ENCODE results near the gene SHROOM3. TPM values are rescaled to one million over a fixed set of nuclear protein-coding genes. Genes with fewer than 3 reads are reported as not detected.

SHROOM3 gene
- total RNA-seq, 1 donor from 2014 or later: 320 TPM

- DNase-seq (ENCODE audit: low spot score): no peak
Observed at GRCh38 chr4:76749355-76749754, 314.3 kb downstream of the SHROOM3 start.

- no peak for DNase-seq (ENCODE audit: low spot score)
Observed at GRCh38 chr4:76750716-76751115, 315.7 kb downstream of the SHROOM3 start.

GRCh38 chr4:76751612-76752343 lies 316.7 kb downstream of the SHROOM3 start:
- DNase-seq (ENCODE audit: low spot score): no peak

- no peak for DNase-seq (ENCODE audit: low spot score)
Observed at GRCh38 chr4:76752861-76753501, 318.0 kb downstream of the SHROOM3 start.

- DNase-seq (ENCODE audit: low spot score): no peak
Observed at GRCh38 chr4:76753814-76754213, 318.8 kb downstream of the SHROOM3 start.

- no peak for DNase-seq (ENCODE audit: low spot score)
Observed at GRCh38 chr4:76754439-76754838, 319.4 kb downstream of the SHROOM3 start.

- DNase-seq (ENCODE audit: low spot score): no peak
Observed at GRCh38 chr4:76755756-76756155, 320.7 kb downstream of the SHROOM3 start.

GRCh38 chr4:76756416-76756815 lies 321.4 kb downstream of the SHROOM3 start:
- DNase-seq (ENCODE audit: low spot score): no peak

GRCh38 chr4:76757418-76757939 lies 322.4 kb downstream of the SHROOM3 start:
- DNase-seq (ENCODE audit: low spot score): no peak

- no peak for DNase-seq (ENCODE audit: low spot score)
Observed at GRCh38 chr4:76758290-76758882, 323.4 kb downstream of the SHROOM3 start.

GRCh38 chr4:76758996-76759395 lies 324.0 kb downstream of the SHROOM3 start:
- no peak for DNase-seq (ENCODE audit: low spot score)

GRCh38 chr4:76760193-76760592 lies 325.2 kb downstream of the SHROOM3 start:
- DNase-seq (ENCODE audit: low spot score): no peak

GRCh38 chr4:76762137-76763130 lies 327.4 kb downstream of the SHROOM3 start:
- no peak for DNase-seq (ENCODE audit: low spot score)

GRCh38 chr4:76764251-76764650 lies 329.2 kb downstream of the SHROOM3 start:
- DNase-seq (ENCODE audit: low spot score): no peak

- DNase-seq (ENCODE audit: low spot score): no peak
Observed at GRCh38 chr4:76765473-76766183, 330.6 kb downstream of the SHROOM3 start.

GRCh38 chr4:76767983-76768382 lies 333.0 kb downstream of the SHROOM3 start:
- DNase-seq (ENCODE audit: low spot score): no peak

GRCh38 chr4:76772498-76773106 lies 337.6 kb downstream of the SHROOM3 start:
- no peak for DNase-seq (ENCODE audit: low spot score)

- DNase-seq (ENCODE audit: low spot score): no peak
Observed at GRCh38 chr4:76773766-76774165, 338.7 kb downstream of the SHROOM3 start.

GRCh38 chr4:76779740-76780459 lies 344.9 kb downstream of the SHROOM3 start:
- no peak for DNase-seq (ENCODE audit: low spot score)
